GM19395 (cell line): ENCODE results near the gene MUC20.
"Not testable (repeated sequence)": the region's sequence is repeated elsewhere in the genome, so short reads cannot be mapped to it uniquely, and the experiment has no call there.

Source experiments
- ATAC-seq: cut with Tn5 transposase; IDR thresholded peaks from one replicate; pipeline ENCODE4 v1.9.1; 2021; ENCODE audit warnings: mild to moderate bottlenecking, moderate library complexity; ENCODE audit not compliant: unreplicated experiment

MUC20 gene

GRCh38 chr3:195720831-195721506 lies at the start of gene MUC20:
Gene MUC20 (plus strand): TSS chr3:195720978. CDS start chr3:195721008, 30 bp downstream.
- ATAC-seq, result not testable (repeated sequence)

GRCh38 chr3:195671283-195671682 lies 49.5 kb upstream of the MUC20 start:
- ATAC-seq, result not testable (repeated sequence)

GRCh38 chr3:195673711-195674110 lies 47.1 kb upstream of the MUC20 start:
- ATAC-seq, result not testable (repeated sequence)

GRCh38 chr3:195678391-195679015 lies 42.3 kb upstream of the MUC20 start:
- not testable (repeated sequence) for ATAC-seq

GRCh38 chr3:195680690-195681089 lies 40.1 kb upstream of the MUC20 start:
- ATAC-seq, result not testable (repeated sequence)

GRCh38 chr3:195681458-195682103 lies 39.2 kb upstream of the MUC20 start:
- not testable (repeated sequence) for ATAC-seq

GRCh38 chr3:195682104-195682742 lies 38.6 kb upstream of the MUC20 start:
- not testable (repeated sequence) for ATAC-seq

- not testable (repeated sequence) for ATAC-seq
Measured at GRCh38 chr3:195683722-195684526, 36.9 kb upstream of the MUC20 start.

- not testable (repeated sequence) for ATAC-seq
Measured at GRCh38 chr3:195684527-195685257, 36.1 kb upstream of the MUC20 start.

- ATAC-seq, result not testable (repeated sequence)
Measured at GRCh38 chr3:195686537-195687208, 34.1 kb upstream of the MUC20 start.

GRCh38 chr3:195687209-195687760 lies 33.5 kb upstream of the MUC20 start:
- not testable (repeated sequence) for ATAC-seq

- not testable (repeated sequence) for ATAC-seq
Measured at GRCh38 chr3:195688471-195689183, 32.2 kb upstream of the MUC20 start.

GRCh38 chr3:195689184-195690070 lies 31.4 kb upstream of the MUC20 start:
- ATAC-seq, result not testable (repeated sequence)

- no peak for ATAC-seq
Measured at GRCh38 chr3:195690951-195691350, 29.8 kb upstream of the MUC20 start.

- not testable (repeated sequence) for ATAC-seq
Measured at GRCh38 chr3:195691596-195692353, 29.0 kb upstream of the MUC20 start.

GRCh38 chr3:195692354-195692685 lies 28.5 kb upstream of the MUC20 start:
- ATAC-seq, result no peak
